Activated CD8-positive, alpha-beta memory T cell treated with anti-CD3 and anti-CD28 coated beads for 48 hours (primary cell): ENCODE data around the gene PEX5L.
"Not testable (repeated sequence)": the region's sequence is repeated elsewhere in the genome, so short reads cannot be mapped to it uniquely, and the experiment has no call there.

Source experiments
- DNase-seq, 3 experiments: peaks; one replicate each; pipeline ENCODE4 v3.0.0-alpha.2; 2020; ENCODE audit warnings: low read depth in 2 of 3, low spot score in 2 of 3

PEX5L gene, protein sequence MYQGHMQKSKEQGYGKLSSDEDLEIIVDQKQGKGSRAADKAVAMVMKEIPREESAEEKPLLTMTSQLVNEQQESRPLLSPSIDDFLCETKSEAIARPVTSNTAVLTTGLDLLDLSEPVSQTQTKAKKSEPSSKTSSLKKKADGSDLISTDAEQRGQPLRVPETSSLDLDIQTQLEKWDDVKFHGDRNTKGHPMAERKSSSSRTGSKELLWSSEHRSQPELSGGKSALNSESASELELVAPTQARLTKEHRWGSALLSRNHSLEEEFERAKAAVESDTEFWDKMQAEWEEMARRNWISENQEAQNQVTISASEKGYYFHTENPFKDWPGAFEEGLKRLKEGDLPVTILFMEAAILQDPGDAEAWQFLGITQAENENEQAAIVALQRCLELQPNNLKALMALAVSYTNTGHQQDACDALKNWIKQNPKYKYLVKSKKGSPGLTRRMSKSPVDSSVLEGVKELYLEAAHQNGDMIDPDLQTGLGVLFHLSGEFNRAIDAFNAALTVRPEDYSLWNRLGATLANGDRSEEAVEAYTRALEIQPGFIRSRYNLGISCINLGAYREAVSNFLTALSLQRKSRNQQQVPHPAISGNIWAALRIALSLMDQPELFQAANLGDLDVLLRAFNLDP

DNA sequence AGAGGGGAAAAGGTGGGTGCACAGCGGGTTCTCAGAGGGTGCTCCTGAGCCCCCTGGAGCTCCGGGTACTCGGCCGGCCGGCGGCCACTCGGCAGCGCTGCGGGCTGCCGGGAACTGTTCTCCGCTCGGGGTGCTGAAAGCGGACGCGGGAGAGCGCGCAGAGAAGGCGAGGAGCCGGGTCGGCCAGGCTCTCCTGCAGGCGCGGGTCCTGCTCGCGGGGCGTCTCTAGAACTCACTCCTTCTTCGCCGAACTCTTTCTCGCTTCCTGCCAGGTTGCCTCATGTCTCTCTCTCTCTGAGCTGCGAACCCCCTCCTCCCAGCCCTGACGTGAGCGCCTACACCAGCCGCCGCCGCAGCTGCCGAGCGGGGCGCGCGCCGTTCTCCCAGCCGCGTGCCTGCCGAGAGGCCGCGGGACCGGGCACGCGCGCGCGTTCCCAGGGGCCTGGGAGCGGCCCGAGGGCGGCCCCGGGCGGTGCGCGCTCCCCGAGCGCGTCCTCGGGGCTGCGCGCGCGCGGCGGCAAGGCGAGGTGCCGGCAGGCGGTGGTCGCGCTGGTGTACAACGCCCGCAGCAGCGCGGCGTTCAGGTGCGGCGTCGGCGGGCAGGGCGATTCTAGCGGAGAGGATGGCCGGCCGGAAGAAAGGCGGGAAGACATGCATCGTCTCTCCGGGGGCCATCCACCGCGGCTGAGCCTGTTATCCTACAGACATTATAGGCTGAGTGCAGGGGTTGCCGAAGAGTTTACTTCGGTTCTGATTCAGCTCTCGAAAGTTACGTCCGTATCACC, at the start of gene PEX5L:
Gene PEX5L, minus strand, starts transcription at position 267 of the 785 bp plus-strand sequence. CDS start 338 bp downstream, outside the sequence.
- DNase-seq, result peak in 2 of 3 experiments; percentile 10 to 18

DNA sequence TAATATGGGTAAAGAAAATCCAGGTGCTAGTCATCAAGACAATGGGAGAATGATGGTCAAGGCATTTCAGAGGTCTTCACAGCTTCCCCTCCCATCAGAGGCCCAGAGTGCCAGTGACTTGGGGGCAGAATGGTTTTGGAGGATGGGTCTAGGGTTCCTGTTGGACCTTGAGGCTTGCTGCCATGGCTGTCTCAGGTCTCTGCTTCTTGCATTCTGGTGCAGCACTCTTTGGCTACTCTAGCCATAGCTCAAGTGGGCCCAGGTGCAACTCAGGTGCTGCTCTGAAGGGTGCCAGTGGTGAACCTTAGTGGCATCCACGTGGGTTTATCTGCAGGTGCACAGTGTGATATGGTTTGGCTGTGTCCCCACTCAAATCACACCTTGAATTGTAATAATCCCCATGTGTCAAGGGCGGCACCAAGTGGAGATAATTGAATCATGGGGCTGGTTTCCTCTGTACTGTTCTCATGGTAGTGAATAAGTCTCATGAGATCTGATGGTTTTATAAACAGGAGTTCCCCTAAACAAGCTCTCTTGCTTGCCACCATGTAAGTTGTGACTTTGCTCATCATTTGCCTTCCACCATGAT, 48.5 kb upstream of the PEX5L start:
- no peak for DNase-seq

DNA sequence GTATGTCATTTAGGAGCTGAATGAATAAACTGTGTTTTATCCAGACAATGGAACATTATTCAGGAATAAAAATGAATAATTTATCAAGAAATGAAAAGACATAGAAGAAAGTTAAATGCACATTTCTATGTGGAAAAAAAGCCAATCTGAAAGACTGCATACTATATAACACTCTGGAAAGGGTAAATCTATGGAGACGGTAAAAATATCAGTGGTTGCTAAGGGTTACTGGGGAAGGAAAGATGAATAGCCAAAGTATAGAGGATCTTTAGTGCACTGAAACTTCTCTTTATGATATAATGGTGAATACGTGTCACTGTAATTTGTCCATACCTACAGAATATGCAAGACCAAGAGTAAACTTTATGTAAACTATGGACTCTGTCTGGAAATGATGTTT, 46.0 kb upstream of the PEX5L start:
- no peak for DNase-seq

DNA sequence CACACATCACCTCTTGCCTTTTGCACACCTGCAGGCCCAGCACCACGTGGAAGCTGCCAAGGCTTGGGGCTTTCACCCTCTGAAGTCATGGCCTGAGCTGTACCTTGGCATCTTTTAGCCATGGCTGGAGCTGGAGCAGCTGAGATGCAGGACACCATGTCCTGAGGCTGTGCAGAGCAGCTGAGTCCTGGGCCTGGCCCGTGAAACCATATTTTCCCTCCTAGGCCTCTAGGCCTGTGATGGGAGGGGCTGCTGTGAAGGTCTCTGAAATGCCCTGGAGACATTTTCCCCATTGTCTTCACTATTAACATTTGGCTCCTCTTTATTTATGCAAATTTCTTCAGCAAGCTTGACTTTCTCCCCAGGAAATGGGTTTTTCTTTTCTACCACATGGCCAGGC, 41.9 kb upstream of the PEX5L start:
- no peak for DNase-seq

DNA sequence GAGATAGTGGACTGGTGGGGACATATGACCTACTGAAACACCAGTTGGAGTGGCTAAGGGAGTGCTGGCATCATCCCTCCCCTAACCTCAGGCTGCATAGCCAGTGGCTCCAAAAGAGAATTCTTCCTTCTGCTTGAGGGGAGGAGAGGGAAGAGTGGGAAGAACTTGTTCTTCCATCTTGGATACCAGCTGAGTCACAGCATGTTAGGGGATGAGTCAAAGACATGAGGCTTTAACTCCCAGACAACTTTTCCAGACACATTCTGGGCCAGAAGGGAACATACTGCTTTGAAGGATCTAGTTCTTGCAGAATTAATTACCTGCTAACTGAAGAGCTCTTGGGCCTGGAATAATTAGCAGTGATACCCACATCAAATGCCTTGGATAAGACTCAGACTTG, 36.8 kb upstream of the PEX5L start:
- DNase-seq, result no peak

DNA sequence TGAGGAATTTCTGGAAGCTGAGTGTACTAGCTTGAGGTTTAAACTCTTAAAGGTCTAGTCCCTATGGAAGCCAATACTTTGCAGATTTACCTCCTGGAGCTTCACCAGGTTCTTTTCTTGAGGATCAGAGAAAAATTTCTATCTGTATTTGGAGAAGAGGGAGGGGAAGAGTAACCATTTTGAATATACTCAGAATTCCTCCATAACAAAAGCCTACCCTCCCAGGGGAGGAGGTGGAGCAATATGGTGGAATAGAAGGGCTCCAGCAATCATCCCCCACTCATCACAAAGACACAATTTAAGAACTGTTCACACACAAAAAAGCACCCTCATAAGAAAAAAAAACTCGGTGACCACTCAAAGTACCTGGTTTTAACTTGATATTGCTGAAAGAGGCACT, 36.0 kb upstream of the PEX5L start:
- no peak for DNase-seq

DNA sequence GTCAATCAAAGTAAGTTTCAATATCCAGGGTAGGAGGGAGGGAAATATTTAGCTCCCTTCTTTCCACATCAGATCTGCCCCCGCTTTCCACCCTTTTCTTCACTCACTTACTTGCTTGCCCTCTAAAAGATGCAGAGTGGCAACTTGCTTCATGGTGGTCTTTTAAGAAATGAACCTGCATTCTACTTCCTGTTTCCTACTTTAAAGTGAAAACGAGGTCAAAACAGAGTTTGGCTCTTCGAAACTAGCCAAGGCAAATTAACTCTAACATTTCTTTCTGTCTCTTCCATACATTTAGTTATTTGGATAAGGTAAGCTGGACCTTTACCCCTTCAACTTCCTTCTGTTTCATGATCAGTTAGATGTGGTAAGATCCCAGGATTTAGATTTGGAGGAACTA, 34.2 kb upstream of the PEX5L start:
- DNase-seq, result no peak

DNA sequence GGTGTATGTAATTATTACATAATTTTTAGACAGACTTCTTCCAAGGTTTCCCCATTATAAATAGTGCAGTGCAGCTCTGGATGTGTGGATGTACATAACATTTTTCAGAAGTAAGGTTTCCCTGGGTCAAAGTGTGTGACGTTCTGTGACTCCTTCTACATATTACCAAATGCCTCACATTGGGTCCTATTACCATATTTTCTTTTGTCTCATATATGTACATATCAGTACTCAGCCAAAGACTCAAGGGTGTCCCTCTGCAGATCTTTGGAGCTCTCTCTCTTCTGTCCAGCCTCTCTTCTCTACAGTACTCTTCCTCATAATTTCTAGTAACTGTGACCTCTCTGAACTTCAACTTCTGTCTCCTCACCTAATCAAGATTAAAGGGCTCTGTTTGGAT, 31.3 kb upstream of the PEX5L start:
- DNase-seq, result no peak

DNA sequence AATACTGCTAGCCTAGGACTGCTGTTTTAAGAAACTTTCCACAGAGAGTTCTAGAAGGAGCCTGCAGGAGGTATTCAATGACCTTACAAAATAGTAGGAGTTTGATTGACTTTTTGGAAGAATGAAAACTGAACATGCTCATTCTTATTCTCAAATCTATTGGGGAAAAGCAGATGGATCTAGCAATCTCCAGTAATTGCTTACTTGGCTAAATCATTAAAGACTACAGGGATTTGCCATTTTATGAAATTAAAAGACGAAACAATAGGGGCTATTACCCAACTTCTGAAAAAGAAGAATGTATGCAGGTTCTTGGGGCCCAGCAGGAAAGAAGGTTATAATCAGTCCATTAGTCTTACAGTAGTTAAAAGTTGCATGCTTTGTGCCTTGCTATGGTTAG, 29.9 kb upstream of the PEX5L start:
- no peak for DNase-seq

DNA sequence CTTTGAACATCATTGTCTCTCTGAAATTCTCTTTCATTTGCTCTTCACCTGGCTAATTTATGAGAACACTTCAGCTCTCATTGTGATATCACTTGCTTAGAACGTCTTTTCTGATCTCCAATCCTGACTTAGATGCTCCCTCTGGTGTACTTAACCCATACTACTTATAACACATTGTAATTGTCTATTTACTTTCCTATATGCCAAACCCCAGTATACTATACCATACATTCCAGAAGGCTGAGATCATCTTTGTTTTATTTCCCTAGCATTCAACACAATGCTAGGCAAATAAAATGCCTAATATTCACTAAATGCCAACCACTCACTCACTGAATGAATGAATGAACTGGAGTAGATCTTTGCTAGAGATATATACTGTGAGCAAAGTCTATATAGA, 27.0 kb upstream of the PEX5L start:
- no peak for DNase-seq

DNA sequence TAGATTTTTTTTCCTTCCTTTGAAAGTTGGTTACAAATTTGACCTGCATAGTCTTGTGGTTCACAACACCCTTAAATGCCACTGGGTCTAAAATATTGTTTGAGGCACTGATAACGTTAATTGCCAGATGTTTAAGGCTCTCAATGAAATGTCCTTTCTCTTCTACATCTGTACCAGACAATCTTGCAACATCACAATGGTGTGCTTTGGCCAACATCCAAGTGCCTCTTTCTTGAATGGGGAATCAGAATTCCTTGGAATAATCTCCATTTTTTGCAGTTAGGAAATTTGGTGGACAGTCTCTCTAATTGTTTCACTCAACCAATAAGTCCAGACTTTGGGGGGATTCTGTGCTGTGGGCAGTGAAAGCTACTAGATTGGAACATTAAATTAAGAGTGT, 26.0 kb upstream of the PEX5L start:
- no peak for DNase-seq

DNA sequence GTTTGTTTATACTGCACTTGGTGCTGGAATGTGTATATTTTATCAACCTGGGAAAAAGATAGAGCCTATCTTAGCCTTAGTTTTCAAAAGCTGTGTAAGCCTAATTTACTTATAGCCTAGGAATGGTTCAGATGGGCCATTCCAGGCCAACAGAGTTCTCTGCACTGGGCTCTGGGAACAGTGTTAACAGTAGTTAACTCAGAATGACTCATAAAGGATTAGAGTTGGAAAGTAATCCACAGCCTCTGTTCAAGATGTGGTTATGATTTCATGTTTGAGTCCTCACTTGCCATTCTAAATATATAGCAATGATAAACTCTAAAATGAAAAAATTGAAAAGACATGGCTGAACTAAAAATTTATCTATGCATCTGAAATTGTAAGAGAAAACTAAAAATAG, 22.6 kb upstream of the PEX5L start:
- DNase-seq, result no peak

DNA sequence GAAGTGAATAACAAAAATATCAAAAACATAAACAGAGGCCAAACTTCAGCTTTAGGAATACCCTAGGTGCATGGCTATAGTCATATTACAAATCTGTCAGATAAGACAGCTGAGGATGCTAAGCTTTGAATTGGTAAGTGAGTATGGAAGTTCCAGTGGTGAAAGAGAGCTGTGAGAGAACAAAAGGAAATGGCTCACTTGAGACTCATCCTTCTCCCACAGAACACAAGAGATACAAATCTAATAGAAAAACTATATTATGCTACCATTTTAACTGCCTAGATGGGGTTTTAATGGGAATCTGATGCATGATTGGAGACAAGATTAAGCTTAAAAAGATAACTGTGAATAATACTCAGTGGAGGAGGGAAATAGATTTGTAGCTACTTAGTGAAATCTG, 21.5 kb upstream of the PEX5L start:
- no peak for DNase-seq

DNA sequence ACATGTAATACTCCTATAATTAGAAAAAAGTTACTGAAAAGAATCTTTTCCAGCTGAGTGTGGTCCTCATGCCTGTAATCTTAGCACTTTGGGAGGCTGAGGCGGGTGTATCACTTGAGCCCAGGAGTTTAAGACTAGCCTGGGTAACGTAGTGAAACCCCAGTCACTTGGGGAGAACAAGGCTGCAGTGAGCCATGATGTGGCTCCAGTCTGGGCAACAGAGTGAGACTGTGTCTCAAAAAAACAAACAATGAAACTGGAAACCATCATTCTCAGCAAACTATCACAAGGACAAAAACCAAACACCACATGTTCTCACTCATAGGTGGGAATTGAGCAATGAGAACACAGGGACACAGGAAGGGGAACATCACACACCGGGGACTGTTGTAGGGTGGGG, 18.9 kb upstream of the PEX5L start:
- DNase-seq, result not testable (repeated sequence)

DNA sequence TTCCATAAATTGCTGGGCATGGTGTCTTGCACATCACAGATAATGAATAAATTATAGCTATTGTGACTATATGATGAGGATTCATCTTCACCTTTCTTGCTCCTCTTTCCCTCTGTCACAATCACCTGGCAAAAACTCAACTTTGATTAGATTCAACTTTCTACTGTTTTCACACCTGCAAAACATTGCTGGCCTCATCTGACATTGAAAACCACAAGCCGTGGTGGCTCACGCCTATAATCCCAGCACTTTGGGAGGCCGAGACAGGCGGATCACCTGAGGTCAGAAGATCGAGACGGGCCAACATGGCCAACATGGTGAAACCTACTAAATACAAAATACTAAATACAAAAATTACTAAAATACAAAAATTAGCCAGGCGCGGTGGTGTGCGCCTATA, 12.7 kb upstream of the PEX5L start:
- no peak for DNase-seq

DNA sequence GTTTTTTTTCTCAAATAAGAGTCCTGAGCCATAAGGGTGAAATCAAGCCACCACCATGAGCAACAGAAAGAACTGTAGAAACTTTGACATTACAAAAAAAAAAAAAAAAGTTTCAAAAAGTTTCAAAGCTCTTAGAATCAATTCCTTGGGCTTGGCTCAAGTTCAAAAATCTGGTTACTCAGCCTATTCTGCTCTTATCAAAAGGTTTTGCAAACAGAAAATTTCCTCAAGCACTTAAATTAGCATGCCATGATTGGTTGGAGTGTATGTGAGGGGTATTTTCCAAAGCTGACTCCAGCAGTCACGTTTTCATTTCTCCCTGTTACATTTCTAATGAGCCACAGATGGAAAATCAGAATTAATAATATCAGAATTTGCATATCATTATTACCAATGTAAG, 12.1 kb upstream of the PEX5L start:
- no peak for DNase-seq

DNA sequence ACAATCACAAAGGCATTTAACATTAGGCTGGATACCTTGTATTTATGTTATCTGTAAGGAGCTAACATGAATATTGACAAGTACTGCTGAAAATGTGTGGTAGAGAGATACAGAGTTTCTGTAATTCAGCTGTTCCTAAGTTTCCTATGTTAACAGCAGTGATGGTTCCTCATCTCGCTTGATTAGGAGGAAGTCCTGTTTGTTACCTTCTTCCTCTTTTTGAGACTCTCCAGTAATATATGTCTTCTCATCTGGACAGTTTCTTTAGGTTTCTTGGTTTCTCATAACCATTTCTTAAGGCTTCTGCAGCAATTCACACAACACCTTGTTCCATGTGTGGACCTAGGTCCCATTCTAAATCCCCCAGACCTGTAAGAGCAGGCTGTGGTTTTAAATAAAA, 11.4 kb upstream of the PEX5L start:
- no peak for DNase-seq

DNA sequence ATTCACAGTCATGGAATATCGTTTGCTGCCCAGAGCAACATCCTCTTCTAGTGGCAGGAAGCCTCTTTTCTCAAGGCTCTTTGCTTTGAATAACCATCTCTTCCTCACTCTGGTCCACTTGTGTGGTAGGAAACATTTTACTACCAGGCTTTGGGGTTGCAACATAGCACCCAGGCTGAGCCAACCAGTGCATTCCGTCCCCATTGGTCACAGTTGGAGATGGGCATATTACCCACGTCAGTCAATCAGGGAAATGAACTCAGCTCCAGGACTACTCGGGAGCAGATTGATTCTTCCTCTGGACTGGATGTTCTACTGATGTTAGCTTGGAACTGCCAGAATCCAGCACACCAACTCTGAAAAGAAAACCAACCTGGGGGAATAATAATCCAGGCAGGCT, 4.2 kb upstream of the PEX5L start:
- DNase-seq, result no peak

DNA sequence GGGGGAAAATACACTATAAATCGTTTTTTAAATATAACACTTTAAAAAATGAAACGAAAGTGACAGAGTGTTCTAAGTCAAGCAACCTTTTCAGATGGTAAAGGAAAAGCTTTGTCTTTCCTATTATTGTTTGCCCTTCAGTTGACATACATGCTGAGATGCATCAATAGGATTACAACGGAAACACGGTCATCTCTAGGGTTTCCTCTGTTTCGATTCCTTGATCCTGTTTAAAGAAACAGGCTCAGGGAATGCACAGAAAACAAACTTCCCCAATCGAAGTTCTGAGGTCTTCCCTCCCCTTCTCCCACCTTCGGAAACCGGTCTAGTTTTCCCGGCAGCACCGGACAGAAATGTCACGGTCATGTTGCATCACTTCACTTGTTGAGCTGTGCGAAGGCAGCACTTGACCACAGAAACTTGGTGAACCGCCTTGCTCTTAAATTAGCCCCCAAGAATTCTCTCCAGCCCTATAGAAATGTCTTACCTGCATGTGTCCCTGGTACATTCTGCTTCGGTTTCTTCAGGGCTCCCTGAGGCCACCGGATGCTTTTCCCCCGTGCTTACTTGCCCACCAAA, 556 bp downstream of the PEX5L start:
- no peak for DNase-seq

DNA sequence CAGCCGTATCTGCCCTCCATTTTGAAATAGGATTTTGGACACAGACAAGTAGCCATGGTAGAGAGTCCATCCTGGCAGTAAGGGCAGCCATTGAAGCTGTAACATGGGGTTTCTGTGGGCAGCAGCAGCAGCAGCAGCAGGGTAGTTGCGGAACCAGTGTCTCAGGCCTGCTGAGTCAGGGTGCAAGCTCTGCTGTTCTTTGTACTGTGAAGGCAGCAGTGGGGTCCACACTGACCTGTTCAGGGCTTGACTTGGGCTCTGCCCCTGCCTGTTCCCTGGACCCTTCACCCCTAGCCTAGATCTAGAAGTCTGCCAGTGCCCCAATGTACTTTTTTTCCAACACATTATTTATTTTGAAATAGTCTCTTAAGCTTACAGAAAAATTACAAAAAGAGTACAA, 9.7 kb downstream of the PEX5L start:
- no peak for DNase-seq

DNA sequence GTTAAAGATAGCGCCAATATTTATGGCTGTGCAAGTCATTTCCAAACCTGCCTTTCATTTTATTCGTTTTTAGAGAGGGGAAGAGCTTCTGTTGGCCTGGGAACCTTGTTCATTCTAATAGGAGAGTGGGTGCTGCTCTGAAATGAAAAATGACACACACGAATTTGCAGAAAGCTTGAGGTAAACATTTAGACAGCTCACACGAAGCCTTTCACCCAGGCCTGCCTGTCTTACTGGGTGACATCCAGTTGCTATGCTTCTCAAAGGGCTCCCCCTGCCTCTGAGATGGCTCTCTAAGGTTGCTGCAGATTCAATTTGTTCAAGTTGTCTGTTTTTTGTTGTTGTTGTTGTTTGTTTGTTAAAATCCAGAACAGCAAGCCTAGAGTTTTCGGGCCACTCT, 18.2 kb downstream of the PEX5L start:
- no peak for DNase-seq
